Suppressor macrophage (primary cell): ENCODE results near the gene CDIPT.

ENCODE experiments used
- DNase-seq, 4 experiments: peaks; one replicate each; pipeline ENCODE4 v3.0.0-alpha.2; 2020 to 2022

Gene CDIPT

GRCh38 chr16:29809850-29810698 is 53.0 kb downstream of the CDIPT start:
- no peak for DNase-seq

GRCh38 chr16:29809031-29809747 is 53.8 kb downstream of the CDIPT start:
- DNase-seq: no peak
